Erythroblast (primary cell): ENCODE results near the gene AP1B1.

Experiments
- GATA1 ChIP-seq: IDR thresholded peaks from 2 replicates; pipeline ENCODE4 v1.6.1; 2011; ENCODE audit warnings: low read depth, mild to moderate bottlenecking, control low read depth, low read length, moderate library complexity
- POLR2A ChIP-seq: IDR thresholded peaks from 2 replicates; pipeline ENCODE4 v1.6.1; 2011; ENCODE audit warnings: mild to moderate bottlenecking, low read length

GRCh38 chr22:29316141-29316828 lies 72.1 kb downstream of the AP1B1 start:
- TF ChIP-seq POLR2A (no peak), GATA1 (no peak)
